GM10266 (cell line): ENCODE data around the gene BPTF.
"Not testable (repeated sequence)": the region's sequence is repeated elsewhere in the genome, so short reads cannot be mapped to it uniquely, and the experiment has no call there.

ENCODE experiments used
- DNase-seq: peaks from one replicate; pipeline ENCODE4 v3.0.0; 2012; ENCODE audit errors: extremely low spot score
- TF ChIP-seq, protein P1 (sequence below): IDR thresholded peaks from 2 replicates; pipeline ENCODE4 v1.5.1; 2012; ENCODE audit warnings: mild to moderate bottlenecking, low read depth; ENCODE audit not compliant: control insufficient read depth, insufficient read depth; ENCODE audit errors: missing control alignments

Gene BPTF

DNA sequence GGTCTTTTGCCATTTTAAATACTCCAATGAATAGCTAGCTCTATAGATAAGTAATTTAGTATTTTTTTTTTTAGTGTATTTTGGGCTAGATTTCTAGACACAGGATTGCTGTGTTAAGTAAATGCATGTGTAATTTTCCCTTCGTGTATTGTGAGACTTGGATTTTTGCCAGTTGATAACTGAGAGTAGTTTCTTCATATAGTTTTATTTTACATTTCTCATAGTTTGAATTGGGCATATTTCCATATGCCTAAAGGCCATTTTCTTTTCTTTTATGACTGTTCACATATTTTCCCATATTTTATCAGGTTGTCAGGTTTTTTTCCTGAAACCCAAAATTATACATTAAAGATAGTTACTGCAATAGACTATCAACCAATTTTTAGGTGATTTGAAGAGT, 59.4 kb downstream of the BPTF start:
- no peak for DNase-seq
- TF ChIP-seq, protein P1, sequence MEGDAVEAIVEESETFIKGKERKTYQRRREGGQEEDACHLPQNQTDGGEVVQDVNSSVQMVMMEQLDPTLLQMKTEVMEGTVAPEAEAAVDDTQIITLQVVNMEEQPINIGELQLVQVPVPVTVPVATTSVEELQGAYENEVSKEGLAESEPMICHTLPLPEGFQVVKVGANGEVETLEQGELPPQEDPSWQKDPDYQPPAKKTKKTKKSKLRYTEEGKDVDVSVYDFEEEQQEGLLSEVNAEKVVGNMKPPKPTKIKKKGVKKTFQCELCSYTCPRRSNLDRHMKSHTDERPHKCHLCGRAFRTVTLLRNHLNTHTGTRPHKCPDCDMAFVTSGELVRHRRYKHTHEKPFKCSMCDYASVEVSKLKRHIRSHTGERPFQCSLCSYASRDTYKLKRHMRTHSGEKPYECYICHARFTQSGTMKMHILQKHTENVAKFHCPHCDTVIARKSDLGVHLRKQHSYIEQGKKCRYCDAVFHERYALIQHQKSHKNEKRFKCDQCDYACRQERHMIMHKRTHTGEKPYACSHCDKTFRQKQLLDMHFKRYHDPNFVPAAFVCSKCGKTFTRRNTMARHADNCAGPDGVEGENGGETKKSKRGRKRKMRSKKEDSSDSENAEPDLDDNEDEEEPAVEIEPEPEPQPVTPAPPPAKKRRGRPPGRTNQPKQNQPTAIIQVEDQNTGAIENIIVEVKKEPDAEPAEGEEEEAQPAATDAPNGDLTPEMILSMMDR = no peak

DNA sequence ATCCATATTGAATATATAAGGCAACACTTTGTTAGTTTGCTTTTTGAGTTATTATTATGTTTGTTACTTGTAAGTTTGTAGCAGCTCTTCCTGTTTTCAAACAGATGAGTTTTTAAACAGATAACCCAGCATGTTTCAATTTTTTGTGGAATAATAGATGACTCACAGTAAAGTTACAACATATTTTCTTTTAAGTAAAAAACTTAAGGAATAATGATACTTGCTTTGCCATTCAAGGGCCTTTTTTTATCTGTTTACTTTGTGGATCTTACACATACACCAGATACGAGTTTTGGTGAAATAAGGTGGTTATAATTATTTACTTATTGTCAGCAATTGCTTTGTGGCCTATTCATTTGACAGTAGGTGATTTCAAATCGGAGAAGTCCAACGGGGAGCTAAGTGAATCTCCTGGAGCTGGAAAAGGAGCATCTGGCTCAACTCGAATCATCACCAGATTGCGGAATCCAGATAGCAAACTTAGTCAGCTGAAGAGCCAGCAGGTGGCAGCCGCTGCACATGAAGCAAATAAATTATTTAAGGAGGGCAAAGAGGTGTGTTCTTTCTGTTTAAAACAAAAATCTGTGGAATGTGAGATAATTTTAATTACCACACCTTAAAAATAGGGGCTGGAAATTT, 66.3 kb downstream of the BPTF start:
- TF ChIP-seq, protein P1 = no peak
- DNase-seq = no peak

DNA sequence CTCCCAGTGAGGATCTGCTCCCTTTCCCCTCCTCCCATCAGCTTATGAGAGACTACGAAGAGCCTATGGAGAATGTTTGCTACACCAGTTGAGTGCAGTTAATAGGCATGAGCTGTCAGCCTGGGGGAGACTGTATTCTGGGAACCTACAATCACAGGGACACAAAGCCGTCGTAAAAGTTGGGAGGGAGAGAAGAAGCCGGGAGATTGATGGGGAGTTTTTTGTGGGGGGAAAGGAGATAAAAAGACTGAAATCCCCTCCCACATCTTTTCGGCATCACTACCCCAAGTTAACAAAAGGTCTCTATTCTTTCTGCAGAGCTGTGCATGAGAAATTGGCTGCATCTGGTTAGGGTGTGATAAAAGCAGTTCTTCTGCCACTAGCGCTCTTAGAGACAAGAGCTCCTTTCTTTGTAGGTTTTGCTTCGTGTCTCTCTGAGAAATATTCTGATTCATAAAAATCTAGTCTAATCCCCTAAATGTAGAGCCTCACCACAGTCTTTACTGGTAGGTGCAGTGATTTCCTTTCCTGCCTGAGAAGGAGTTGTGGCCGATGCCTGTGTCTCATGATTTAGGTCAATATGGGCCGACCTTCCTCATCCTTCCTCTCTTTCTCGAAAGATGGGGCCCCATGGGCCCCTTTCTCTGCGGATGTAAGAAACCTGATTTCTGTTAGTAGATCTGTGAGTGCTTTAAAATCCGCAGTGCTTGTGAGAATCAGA, 77.4 kb downstream of the BPTF start:
- DNase-seq = no peak
- TF ChIP-seq, protein P1 = no peak

DNA sequence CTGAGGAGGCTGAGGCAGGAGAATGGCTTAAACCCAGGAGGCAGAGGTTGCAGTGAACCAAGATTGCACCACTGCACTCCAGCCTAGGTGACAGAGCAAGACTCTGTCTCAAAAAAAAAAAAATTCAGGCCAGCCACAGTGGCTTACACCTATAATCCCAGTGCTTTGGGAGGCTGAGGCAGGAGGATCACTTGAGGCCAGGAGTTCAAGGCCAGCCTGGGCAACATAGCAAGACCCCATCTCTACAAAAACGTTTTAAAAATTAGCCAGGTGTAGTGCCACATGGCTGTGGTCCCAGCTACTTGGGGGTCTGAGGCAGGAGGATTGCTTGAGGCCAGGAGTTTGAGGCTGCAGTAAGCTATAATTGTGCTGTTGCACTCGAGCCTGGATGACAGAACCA, 80.0 kb downstream of the BPTF start:
- DNase-seq = not testable (repeated sequence)

DNA sequence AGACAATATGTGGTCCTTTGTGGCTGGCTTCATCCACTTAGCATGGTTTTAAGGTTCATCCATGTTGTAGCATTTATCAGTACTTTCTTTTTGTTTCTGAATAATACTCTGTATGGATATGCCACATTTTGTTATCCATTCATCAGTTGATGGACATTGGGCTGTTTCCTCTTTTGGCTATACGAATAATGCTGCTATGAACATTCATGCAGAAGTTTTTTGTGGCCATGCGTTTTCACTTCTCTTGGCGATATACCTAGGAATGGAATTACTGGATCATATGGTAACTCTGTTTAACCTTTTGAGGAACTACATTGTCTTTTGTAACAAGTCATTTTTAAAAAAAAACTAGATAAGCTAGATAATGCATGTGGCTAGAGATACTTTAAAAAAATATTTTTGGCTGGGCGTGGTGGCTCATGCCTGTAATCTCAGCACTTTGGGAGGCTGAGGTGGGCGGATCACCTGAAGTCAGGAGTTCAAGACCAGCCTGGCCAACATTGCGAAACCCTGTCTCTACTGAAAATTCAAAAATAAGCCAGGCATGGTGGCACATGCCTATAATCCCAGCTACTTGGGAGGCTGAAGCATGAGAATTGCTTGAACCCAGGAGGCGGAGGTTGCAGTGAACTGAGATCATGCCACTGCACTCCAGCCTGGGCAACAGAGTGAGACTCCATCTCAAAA, 85.0 kb downstream of the BPTF start:
- DNase-seq = not testable (repeated sequence)

DNA sequence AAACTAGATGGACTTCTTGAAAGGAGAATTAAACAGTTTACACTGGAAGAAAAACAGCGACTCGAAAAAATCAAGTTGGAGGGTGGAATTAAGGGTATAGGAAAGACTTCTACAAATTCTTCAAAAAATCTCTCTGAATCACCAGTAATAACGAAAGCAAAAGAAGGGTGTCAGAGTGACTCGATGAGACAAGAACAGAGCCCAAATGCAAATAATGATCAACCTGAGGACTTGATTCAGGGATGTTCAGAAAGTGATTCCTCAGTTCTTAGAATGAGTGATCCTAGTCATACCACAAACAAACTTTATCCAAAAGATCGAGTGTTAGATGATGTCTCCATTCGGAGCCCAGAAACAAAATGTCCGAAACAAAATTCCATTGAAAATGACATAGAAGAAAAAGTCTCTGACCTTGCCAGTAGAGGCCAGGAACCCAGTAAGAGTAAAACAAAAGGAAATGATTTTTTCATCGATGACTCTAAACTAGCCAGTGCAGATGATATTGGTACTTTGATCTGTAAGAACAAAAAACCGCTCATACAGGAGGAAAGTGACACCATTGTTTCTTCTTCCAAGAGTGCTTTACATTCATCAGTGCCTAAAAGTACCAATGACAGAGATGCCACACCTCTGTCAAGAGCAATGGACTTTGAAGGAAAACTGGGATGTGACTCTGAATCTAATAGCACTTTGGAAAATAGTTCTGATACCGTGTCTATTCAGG, 85.9 kb downstream of the BPTF start:
- TF ChIP-seq, protein P1 = no peak
- no peak for DNase-seq

DNA sequence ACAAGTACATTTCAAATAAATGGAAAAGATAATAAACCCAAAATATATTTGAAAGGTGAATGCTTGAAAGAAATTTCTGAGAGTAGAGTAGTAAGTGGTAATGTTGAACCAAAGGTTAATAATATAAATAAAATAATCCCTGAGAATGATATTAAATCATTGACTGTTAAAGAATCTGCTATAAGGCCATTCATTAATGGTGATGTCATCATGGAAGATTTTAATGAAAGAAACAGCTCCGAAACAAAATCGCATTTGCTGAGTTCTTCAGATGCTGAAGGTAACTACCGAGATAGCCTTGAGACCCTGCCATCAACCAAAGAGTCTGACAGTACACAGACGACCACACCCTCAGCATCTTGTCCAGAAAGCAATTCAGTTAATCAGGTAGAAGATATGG, 86.8 kb downstream of the BPTF start:
- no peak for DNase-seq
- TF ChIP-seq, protein P1 = no peak

DNA sequence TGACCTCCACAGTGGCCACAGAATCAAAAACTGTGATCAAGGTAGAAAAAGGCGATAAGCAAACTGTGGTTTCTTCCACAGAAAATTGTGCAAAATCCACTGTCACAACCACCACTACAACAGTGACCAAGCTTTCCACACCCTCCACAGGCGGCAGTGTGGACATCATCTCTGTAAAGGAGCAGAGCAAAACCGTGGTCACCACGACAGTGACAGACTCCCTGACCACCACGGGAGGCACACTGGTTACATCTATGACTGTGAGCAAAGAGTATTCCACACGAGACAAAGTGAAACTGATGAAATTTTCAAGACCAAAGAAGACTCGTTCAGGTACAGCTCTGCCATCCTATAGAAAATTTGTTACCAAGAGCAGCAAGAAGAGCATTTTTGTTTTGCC, 87.4 kb downstream of the BPTF start:
- no peak for DNase-seq
- TF ChIP-seq, protein P1 = no peak
